Hematopoietic multipotent progenitor cell treated with erythropoietin and hydrocortisone succinate and interleukin-3 and kit ligand, for 8 days (in vitro differentiated cells): ENCODE data around the gene CTNNA2.
A peak's percentile ranks its signal among the peaks of the same experiment; 100 is the strongest.

Experiments
- DNase-seq: peaks from one replicate; pipeline ENCODE4 v3.0.0-alpha.2; 2015

CTNNA2 gene

DNA sequence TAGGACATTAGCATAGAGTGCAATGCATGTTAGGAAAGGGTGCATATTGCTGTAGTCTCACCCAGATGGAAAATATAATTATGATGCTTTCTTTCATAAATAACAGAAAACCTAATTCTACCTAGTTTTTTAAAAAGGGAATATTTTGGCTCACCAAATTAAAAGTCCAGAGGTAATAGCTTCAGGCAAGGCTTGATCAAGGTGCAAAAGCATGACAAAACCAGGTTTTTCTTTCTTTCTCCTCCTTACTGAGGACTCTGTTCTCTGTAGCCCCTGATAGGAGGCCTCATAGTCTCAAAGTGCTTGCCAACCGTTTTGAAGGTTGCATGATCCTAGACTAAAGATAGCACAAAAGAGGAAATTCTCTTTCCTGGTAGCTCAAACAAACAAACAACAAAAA, 349.9 kb downstream of the CTNNA2 start:
- DNase-seq, result no peak

DNA sequence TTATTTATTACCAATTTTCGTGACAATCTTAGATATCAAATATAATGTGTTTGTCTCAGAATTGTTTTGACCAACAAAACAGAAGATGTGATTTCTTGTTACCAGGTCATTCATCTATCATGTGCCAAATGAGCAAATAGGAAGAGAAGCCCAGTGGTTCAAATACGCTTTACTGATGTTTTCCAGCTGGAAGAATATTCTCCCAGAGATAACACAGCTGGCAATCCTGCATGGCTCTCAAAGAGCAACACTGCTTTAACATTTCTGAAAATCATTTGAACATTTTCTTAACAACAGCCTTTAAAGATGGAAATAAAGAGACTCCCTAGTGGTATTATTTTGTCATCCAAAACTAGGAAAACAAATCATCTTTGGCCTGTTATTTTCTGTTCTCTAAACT, 359.8 kb downstream of the CTNNA2 start:
- DNase-seq, result no peak

GRCh38 chr2:79874015-79874414, 361.2 kb downstream of the CTNNA2 start:
- no peak for DNase-seq

DNA sequence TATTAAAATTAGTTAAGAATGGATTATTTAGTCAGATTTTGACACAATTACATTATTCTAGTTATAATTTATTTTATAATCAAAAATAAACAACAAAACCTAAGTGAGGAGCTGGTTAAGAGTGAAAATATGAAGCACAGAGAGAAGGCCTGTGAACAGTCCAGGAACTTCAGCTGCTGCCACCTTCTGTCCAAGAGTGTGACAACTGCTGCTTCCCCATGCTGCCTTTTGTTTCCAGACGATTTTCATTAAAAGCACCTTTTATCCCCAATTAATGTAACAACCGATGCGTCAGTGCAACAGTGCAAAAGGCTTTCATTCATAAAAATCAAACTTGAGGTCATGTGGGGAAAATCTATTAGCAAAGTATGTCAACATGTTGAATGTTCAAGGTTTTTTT, 363.6 kb downstream of the CTNNA2 start:
- peak; percentile 6 for DNase-seq

GRCh38 chr2:79882548-79882947, 369.7 kb downstream of the CTNNA2 start:
- no peak for DNase-seq

DNA sequence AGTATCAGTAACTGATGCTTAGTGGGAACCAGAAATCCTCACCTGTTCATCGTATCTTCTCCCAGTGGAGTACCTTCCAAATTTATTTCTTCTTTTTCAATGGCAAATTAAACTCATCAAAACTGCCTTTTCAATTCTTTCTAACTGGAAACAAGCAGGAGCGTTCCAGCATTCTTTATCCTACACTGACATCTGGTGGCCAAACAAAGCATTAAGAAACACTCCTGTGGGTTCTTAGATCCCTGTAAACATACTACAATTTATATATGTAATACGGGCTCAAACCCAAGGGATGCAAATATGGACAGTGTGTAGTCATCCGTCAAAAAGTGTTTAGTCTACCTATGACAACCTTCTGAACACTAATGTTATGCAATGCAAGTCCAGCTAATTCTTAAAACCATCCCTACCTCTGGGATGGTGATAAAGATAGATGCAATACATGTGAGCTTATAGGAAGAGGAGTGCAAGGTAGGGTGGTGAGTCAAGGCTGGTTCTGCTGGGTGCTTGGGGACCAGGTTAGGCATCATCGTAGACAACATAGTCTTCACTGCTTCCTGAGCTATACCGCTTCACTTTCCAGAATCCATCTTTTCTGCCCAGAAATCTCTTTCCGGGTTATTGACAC, 375.0 kb downstream of the CTNNA2 start:
- DNase-seq, result peak; percentile 66

DNA sequence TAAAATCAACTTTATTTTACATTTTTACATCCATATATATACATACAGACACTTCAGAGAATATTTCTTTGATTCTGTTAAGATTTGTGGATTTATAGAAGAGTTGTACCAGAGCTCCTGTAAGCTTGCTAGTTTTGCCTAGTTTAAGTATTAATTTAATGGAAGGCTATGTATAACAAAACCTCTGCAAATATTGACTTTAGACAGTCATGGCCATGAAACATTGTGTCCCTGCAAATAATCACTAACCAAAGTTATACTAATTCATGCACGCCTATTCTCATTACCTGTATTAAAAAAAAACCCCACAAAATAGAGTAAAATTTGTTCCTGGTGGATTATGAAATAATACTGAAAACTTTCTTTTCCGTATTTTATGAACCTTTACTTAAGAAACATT, 379.3 kb downstream of the CTNNA2 start:
- DNase-seq, result no peak

DNA sequence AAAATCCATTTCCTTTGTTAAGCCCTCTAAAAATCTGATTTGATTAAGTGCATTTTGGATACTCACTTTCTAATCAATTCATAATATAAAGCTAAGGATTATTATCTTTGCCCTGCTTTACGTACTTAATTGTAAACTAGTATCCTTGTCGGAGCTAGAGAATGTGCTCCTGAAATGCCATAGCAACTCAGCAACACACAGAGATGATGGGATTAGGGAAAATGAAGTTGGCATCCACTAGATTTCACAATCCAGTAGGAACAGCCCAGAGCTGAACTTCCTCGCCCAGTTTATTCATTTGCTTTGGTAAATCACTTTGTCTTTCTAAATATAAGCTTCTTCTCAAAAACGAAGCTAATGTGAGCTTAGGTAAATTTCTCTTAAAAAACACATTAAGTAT, 386.3 kb downstream of the CTNNA2 start:
- no peak for DNase-seq

- DNase-seq, result no peak
These were observed 388.3 kb downstream of the CTNNA2 start for GRCh38 chr2:79901161-79901560.

DNA sequence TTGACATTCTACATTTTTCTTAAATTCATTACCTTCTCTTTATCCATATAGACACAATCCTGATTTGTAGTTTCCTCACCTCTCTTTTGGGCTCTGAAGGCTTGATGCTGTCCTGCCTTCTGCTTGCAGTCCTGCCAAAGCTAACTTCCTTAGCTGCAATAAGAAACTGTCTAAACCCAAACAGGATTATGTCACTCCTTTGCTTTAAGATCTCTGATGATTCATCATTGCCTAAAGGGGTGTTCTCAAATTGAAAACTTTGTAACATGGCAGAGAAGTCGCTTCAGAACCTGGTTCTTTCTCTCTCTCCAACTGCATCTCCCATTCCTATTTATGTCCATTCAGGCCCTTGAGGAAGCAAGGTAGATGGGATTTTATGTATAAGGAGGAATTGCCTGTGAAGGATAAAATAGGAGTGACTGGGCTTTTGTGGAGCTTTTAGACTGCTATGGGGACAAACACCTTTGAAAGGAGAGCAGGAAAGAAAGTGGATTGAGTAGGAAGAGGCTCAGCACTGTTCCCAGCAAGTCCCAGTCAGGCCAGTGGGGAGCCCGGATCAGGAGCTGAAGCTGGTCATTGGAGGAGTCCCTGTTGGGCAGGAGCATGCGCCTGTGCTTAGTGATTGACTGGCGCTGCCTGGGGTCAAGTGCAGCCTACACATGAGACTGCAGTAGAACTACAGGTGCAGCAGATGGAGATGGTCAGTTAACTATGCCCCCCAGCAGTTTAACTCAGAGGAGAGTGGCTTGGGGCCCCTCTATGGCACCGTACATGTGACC, 390.6 kb downstream of the CTNNA2 start:
- no peak for DNase-seq

GRCh38 chr2:79906139-79906890, 393.5 kb downstream of the CTNNA2 start:
- DNase-seq, result no peak

DNA sequence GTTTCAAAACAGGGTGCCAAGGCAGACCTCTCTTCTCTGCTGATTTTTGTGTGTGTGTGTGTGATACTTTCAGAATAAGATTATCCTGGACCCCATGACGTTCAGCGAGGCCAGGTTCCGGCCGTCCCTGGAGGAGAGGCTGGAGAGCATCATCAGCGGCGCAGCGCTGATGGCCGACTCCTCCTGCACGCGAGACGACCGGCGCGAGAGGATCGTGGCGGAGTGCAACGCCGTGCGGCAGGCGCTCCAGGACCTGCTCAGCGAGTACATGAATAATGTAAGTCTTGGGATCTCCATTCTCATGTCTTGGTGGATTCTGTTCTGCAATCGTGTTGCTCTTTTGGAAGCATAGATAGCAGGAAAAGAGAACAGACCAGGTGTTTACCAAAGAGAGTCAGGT, 396.7 kb downstream of the CTNNA2 start:
- DNase-seq, result no peak

- DNase-seq, result no peak
These were observed 397.8 kb downstream of the CTNNA2 start for GRCh38 chr2:79910643-79911042.

DNA sequence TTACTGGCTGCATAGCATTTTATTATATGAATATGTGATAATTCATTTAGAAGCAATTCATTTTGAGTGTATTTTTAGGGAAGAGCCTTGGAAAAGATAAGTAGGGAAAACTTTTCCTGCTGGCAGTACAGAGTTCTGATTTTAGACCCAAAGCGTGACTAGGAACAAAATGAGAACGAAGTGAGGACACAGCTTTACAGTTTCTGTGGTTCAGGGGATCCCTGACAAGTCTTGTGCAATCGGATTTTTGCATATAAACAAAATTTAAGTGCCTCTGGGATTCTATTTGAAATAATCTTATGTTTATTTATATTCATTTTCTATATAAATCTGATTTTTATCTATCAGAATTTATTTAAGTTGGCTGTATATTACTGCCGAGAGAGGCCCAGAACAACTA, 402.6 kb downstream of the CTNNA2 start:
- DNase-seq, result no peak

DNA sequence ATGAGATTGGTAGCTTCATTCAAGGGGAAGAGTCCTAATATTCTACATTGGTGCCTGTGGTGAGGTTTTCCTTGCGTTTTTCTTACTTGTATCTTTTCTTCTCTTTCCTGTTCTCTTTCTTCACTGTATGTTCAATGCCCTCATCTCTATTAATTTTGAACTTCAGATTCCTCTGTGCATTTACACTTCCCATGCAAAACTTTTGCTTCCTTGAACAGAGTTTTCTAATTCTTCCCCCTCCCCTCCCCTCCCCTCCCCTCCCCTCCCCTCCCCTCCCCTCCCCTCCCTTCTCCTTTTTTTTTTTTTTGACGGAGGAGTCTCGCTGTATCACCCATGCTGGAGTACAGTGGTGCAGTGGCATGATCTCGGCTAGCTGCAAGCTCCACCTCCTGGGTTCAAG, 403.4 kb downstream of the CTNNA2 start:
- DNase-seq, result no peak

DNA sequence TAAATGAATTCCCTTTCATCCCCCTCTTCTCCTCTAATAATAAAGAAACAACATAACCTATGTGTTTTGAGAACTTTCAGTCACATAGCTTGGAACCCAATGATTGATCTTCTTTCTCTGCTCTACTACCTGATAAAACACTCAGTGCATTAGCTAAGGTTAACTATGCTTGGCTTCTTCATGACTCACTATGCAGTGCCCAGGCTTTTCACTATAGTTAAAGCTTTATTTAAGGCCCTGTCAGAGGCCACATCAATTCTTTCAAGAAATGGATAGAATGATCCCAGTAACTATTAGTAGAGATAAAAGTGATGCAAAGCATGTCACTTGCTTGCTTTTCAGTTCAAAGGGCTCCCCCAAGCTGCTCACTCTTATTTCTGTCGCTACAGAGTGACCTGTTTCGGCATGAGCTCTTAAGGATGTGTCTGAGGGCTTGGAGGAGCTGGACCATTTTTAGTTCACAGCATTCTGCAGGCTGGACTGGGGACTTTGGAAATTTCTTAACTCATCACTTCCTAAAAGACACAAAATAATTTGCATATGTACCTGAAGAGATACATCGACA, 407.7 kb downstream of the CTNNA2 start:
- no peak for DNase-seq

DNA sequence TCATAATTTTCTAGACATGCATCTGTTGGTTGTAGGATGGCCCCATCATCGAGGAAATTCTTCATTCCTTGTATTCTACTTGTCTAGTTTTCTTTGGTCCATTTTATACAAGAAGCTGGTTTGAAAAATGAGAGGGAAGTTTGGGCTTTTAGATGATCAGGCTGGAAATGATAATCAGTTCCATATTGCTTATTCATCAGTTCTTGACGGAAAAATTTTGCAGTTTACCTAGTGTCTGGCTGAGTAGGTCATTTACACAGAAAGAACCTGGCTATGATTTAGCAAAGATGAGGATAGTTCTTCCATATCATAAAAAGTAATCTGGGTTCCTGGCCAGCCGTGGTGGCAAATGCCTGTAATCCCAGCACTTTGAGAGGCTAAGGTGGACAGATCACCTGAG, 416.8 kb downstream of the CTNNA2 start:
- no peak for DNase-seq

- DNase-seq, result no peak
These were observed 422.3 kb downstream of the CTNNA2 start for GRCh38 chr2:79935046-79935732.

DNA sequence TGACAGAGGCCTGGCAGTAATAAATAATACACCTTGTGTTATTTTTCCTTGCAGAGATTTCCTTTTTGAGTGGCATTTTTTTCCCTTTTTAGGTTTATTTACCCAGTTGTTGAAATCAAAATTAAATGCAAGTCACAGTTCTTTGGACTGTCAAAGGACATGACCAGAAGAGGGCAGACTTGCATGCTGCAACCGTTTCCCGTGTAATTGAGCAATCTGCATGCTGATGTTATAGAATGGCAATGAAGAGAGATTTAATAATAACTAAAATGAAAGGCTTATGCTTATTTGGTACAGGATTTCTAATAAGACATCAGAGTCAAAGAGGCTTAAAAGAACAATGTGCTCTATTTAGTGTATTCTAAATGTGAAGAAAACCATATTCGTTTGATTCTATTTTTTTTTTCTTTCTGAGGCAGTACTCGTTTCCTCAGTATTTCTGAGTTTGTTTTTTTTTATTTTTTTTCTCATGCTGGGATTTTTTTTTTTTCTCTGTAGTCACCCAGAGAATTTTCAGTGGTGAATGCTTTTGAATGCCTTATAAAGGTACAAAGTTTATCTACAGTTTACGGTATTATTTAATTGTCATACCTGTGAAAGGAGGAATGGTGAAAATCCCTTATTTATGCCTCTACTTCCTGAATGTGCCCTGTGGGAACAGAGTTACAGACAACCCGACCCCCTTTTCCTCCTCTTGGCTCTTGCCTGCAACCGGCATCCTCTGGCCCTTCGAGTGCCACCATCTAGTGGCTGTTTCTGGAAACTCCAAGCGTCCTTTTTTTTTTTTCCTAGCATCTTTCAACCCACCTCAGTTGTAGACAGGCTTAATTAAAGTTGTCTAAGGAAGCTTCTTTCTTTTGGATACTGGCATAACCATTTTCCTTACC, 423.2 kb downstream of the CTNNA2 start:
- DNase-seq, result peak; percentile 31

DNA sequence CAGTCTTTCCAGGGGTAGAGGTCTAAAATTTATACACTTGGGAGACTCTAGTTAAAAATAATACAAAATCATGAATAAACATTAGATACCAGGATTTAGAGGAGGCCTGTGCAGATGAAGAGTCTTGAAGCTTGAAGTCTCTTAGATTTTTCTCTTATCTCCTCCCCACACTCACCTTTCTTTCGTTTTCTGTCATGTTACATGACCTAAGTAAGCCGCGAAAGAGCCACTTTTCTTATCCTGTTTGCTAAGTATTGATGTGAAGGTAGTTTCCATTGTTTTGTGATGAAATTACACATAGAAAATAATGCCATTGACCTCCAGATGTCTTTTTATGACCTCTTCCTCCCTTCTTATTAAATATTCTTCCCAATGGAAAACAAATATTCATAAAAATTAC, 423.9 kb downstream of the CTNNA2 start:
- no peak for DNase-seq

- no peak for DNase-seq
These were observed 425.8 kb downstream of the CTNNA2 start for GRCh38 chr2:79938648-79939047.

GRCh38 chr2:79940364-79940763, 427.5 kb downstream of the CTNNA2 start:
- no peak for DNase-seq
